ENCODE measurements around the gene PRICKLE1. TPM values are rescaled to one million over a fixed set of nuclear protein-coding genes. Genes with fewer than 3 reads are reported as not detected.

The PRICKLE1 gene
- total and polyA plus RNA-seq, 2 of the 13 experiments (the other 11 are each of a cell fraction or from before 2014, with no cell fraction given): not detected

GRCh38 chr12:42593874-42594273, 4.3 kb upstream of the PRICKLE1 start:
- in situ Hi-C loops (cut with HindIII; ENCODE audit: extremely low pct_ligation_motif_present, low pct_unique_long_range_greater_than_20kb): no loop called here

GRCh38 chr12:42590330-42590934, 886 bp upstream of the PRICKLE1 start:
- H3K9ac ChIP-seq (ENCODE audit: insufficient read depth, low read depth, low read length): no peak overlapping the region
- DNase-seq (ENCODE audit: low spot score) (no peak), ATAC-seq (peak; percentile 21; the same call in 2 of the 3 replicates), FAIRE-seq (no peak)
- H3K36me3 ChIP-seq (replicated peaks in 1 of 2; ENCODE audit: control insufficient read depth in 1 of 2, insufficient read depth in 2 of 2, low read length in 2 of 2): no peaks in the 10 kb centered on the region
- peak overlapping the region; percentile 67 for H3K4me2 ChIP-seq (ENCODE audit: low read depth, low read length)
- peaks cover 5 to 53% of the 10 kb centered on the region in 2 experiments; a peak in 4 of 5 replicates for H3K27me3 ChIP-seq (ENCODE audit: control insufficient read depth in 1 of 2, insufficient read depth in 2 of 2, low read length in 2 of 2)
- ChIA-PET POLR2A (no interaction called here), CTCF (ENCODE audit: low intra/inter-chr PET ratio, low total read pairs) (no interaction called here)
- H3K4me1 ChIP-seq (ENCODE audit: insufficient read depth, low read length): peaks cover 28% of the 10 kb centered on the region
- no peaks in the 10 kb centered on the region for H3K9me3 ChIP-seq (ENCODE audit: low read length)
- H4K20me1 ChIP-seq (ENCODE audit: insufficient read depth, low read length): no peaks in the 10 kb centered on the region
- 0 out of 6 replicates have a peak overlapping the region, but pooled peaks of 1 of the 3 experiments have one; percentile 66 for H3K4me3 ChIP-seq (replicated peaks in 1 of 3; ENCODE audit: insufficient read depth in 1 of 3, low read depth in 2 of 3, low read length in 3 of 3)
- intact Hi-C loops (cut with micrococcal nuclease; ENCODE audit: unreplicated experiment): no loop called here
- 5% methylated on average over 6 of the region's 25 CpGs for whole genome bisulfite sequencing (ENCODE audit: low lambda C conversion rate)
- no TSS peak for BruUV-seq (replicated peaks)
- no peak overlapping the region for H3K27ac ChIP-seq (ENCODE audit: extremely low read length, insufficient read depth, low read length)
- in situ Hi-C loops (cut with HindIII; ENCODE audit: extremely low pct_ligation_motif_present, low pct_unique_long_range_greater_than_20kb): no loop called here
- no peaks in the 10 kb centered on the region for H3K79me2 ChIP-seq (ENCODE audit: insufficient read depth, low read length)
- H2AFZ ChIP-seq (ENCODE audit: low read length): no peak overlapping the region
- TF ChIP-seq THAP9 (CRISPR knock-in tag; IDR thresholded peaks at IDR 0.05; ENCODE audit: borderline replicate concordance): no peak
- TF ChIP-seq ZEB1 (IDR thresholded peaks at IDR 0.05; ENCODE audit: insufficient replicate concordance, low read depth): no peak
- no peak for TF ChIP-seq DPF2 (CRISPR knock-in tag; IDR thresholded peaks at IDR 0.05; ENCODE audit: borderline replicate concordance, low read depth)
- peak; percentile 71; the same call in 1 of the 2 replicates for TF ChIP-seq EZH2 (conservative IDR thresholded peaks at IDR 0.05; ENCODE audit: low read depth, low read length)
- no peak for TF ChIP-seq TARDBP (CRISPR knock-in tag; IDR thresholded peaks at IDR 0.05)
- TF ChIP-seq ZNF781 (CRISPR knock-in tag; IDR thresholded peaks at IDR 0.05; ENCODE audit: borderline replicate concordance, not compliant biosample characterization): no peak
- peak; percentile 74 for TF ChIP-seq ZNF777 (CRISPR knock-in tag; IDR thresholded peaks at IDR 0.05)
- no peak for TF ChIP-seq PHF5A (CRISPR knock-in tag; IDR thresholded peaks at IDR 0.05; ENCODE audit: low read depth, unreplicated experiment)
- no peak for TF ChIP-seq ZNF775 (CRISPR knock-in tag; IDR thresholded peaks at IDR 0.05; ENCODE audit: borderline replicate concordance)
- TF ChIP-seq CBX2 (IDR thresholded peaks at IDR 0.05; ENCODE audit: low read depth, low read length): no peak; the same call in 1 of the 2 replicates
- TF ChIP-seq CBX2 (CRISPR knock-in tag; IDR thresholded peaks at IDR 0.05; ENCODE audit: low read depth): no peak
- TF ChIP-seq ARNT (IDR thresholded peaks at IDR 0.05): no peak
- no peak for TF ChIP-seq TBX3 (IDR thresholded peaks at IDR 0.05; ENCODE audit: borderline replicate concordance)

More at GRCh38 chr12:42593874-42594273, 4.3 kb upstream of the PRICKLE1 start:
- Histone ChIP-seq H3K79me2 (ENCODE audit: insufficient read depth, low read length) (no peaks in the 10 kb centered on the region), H4K20me1 (ENCODE audit: insufficient read depth, low read length) (no peaks in the 10 kb centered on the region), H2AFZ (ENCODE audit: low read length) (no peak overlapping the region), H3K4me2 (ENCODE audit: low read depth, low read length) (no peak overlapping the region), H3K27me3 (ENCODE audit: control insufficient read depth in 1 of 2, insufficient read depth in 2 of 2, low read length in 2 of 2) (peaks cover 3 to 29% of the 10 kb centered on the region in 2 experiments; a peak in 3 of 5 replicates), H3K4me3 (replicated peaks in 1 of 3; ENCODE audit: insufficient read depth in 1 of 3, low read depth in 2 of 3, low read length in 3 of 3) (no peak overlapping the region), H3K27ac (ENCODE audit: extremely low read length, insufficient read depth, low read length) (no peak overlapping the region), H3K9ac (ENCODE audit: insufficient read depth, low read depth, low read length) (no peak overlapping the region), H3K36me3 (replicated peaks in 1 of 2; ENCODE audit: control insufficient read depth in 1 of 2, insufficient read depth in 2 of 2, low read length in 2 of 2) (no peaks in the 10 kb centered on the region), H3K4me1 (ENCODE audit: insufficient read depth, low read length) (peaks cover 14% of the 10 kb centered on the region), H3K9me3 (ENCODE audit: low read length) (no peaks in the 10 kb centered on the region)
- POLR2A ChIA-PET: no interaction called here
- ATAC-seq (no peak), FAIRE-seq (no peak), DNase-seq (ENCODE audit: low spot score) (no peak)
- TF ChIP-seq PAX8 (CRISPR knock-in tag; IDR thresholded peaks at IDR 0.05; ENCODE audit: borderline replicate concordance): no peak
- peak; percentile 91 for TF ChIP-seq BCL6 (CRISPR knock-in tag; IDR thresholded peaks at IDR 0.05)
- intact Hi-C loops (cut with micrococcal nuclease; ENCODE audit: unreplicated experiment): no loop called here
- CTCF ChIA-PET (ENCODE audit: low intra/inter-chr PET ratio, low total read pairs): no interaction called here
- 13% methylated on average over 2 of the region's 2 CpGs for WGBS (ENCODE audit: low lambda C conversion rate)
- BruUV-seq (replicated peaks): no TSS peak
